HEK293T (cell line): ENCODE results near the gene CFAP97D2.

Source experiments
- FOXA1 ChIP-seq: fragments of 450-650 bp; IDR thresholded peaks from 2 replicates; pipeline ENCODE4 v1.6.1; 2016; ENCODE audit warnings: mild to moderate bottlenecking
- FOXK2 ChIP-seq: fragments of 450-650 bp; IDR thresholded peaks from 2 replicates; pipeline ENCODE4 v1.6.1; 2016; ENCODE audit warnings: mild to moderate bottlenecking
- NFRKB ChIP-seq: fragments of 450-650 bp; IDR thresholded peaks from 2 replicates; pipeline ENCODE4 v1.6.1; 2016; ENCODE audit warnings: mild to moderate bottlenecking, moderate library complexity
- ZNF384 ChIP-seq: fragments of 450-650 bp; IDR thresholded peaks from 2 replicates; pipeline ENCODE4 v1.6.1; 2016

GRCh38 chr13:114132419-114133121 lies 46.5 kb upstream of the CFAP97D2 start, which contains the start of gene RASA3:
- TF ChIP-seq FOXA1, result no peak
- no peak for TF ChIP-seq ZNF384
- no peak for TF ChIP-seq NFRKB
- TF ChIP-seq FOXK2, result no peak
